Measurements from ENCODE around the gene DSTYK.

DNA sequence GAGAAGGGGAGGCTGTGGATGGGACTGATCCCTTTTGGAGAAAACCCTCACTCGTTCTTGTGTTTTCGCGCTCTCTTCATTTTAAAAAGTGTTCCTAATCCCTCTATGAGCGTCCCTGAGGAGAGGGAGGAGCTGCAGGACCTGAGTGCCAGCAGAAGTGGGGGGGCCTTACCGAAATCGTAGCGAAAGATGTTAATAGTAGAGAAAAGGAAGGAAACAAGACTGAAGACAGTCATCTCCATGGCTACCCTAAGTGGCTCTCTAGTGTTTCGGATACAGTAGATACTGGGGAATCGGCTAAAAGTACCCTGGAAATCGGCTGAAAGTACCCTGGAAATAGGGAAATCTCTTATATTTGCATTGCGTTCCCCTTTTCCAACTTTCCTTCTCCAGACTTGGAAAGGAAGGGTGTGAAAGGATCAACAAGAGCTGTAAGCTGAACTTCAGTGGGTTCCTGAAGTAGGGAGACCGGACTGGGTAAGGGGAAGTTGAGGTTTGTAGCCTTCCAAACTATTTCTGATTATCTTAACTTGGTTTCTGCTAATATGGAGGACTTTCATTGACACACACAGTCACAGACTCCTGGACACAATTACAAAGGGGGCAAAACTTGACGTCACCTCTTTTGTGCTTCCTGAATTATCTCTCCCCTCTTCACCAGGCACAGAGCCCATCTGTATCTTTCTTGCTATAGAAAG lies 486 bp upstream of the DSTYK start:
- TF ChIP-seq HOXA7 (CRISPR knock-in tag; IDR thresholded peaks at IDR 0.05; ENCODE audit: borderline replicate concordance), result no peak
- TF ChIP-seq, protein P1, sequence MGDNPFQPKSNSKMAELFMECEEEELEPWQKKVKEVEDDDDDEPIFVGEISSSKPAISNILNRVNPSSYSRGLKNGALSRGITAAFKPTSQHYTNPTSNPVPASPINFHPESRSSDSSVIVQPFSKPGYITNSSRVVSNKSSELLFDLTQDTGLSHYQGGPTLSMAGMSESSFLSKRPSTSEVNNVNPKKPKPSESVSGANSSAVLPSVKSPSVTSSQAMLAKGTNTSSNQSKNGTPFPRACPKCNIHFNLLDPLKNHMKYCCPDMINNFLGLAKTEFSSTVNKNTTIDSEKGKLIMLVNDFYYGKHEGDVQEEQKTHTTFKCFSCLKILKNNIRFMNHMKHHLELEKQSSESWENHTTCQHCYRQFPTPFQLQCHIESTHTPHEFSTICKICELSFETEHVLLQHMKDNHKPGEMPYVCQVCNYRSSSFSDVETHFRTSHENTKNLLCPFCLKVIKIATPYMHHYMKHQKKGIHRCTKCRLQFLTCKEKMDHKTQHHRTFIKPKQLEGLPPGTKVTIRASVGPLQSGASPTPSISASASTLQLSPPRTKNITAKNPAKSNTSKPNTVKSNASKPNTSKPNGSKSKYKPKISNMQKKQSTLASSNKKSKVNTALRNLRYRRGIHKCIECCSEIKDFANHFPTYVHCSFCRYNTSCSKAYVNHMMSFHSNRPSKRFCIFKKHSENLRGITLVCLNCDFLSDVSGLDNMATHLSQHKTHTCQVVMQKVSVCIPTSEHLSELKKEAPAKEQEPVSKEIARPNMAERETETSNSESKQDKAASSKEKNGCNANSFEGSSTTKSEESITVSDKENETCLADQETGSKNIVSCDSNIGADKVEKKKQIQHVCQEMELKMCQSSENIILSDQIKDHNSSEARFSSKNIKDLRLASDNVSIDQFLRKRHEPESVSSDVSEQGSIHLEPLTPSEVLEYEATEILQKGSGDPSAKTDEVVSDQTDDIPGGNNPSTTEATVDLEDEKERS (tag by site-specific recombination; IDR thresholded peaks at IDR 0.05), result no peak
- no peak for TF ChIP-seq SETDB1 (IDR thresholded peaks at IDR 0.05; ENCODE audit: insufficient read length, low read length)
- TF ChIP-seq, protein P2, sequence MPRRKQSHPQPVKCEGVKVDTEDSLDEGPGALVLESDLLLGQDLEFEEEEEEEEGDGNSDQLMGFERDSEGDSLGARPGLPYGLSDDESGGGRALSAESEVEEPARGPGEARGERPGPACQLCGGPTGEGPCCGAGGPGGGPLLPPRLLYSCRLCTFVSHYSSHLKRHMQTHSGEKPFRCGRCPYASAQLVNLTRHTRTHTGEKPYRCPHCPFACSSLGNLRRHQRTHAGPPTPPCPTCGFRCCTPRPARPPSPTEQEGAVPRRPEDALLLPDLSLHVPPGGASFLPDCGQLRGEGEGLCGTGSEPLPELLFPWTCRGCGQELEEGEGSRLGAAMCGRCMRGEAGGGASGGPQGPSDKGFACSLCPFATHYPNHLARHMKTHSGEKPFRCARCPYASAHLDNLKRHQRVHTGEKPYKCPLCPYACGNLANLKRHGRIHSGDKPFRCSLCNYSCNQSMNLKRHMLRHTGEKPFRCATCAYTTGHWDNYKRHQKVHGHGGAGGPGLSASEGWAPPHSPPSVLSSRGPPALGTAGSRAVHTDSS (tag by site-specific recombination; IDR thresholded peaks at IDR 0.05), result no peak
- TF ChIP-seq, protein P3, sequence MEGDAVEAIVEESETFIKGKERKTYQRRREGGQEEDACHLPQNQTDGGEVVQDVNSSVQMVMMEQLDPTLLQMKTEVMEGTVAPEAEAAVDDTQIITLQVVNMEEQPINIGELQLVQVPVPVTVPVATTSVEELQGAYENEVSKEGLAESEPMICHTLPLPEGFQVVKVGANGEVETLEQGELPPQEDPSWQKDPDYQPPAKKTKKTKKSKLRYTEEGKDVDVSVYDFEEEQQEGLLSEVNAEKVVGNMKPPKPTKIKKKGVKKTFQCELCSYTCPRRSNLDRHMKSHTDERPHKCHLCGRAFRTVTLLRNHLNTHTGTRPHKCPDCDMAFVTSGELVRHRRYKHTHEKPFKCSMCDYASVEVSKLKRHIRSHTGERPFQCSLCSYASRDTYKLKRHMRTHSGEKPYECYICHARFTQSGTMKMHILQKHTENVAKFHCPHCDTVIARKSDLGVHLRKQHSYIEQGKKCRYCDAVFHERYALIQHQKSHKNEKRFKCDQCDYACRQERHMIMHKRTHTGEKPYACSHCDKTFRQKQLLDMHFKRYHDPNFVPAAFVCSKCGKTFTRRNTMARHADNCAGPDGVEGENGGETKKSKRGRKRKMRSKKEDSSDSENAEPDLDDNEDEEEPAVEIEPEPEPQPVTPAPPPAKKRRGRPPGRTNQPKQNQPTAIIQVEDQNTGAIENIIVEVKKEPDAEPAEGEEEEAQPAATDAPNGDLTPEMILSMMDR (tag by site-specific recombination; IDR thresholded peaks at IDR 0.05), result no peak
- no peak for TF ChIP-seq ZNF610 (tag by site-specific recombination; IDR thresholded peaks at IDR 0.05; ENCODE audit: borderline replicate concordance)
- TF ChIP-seq, protein P4, sequence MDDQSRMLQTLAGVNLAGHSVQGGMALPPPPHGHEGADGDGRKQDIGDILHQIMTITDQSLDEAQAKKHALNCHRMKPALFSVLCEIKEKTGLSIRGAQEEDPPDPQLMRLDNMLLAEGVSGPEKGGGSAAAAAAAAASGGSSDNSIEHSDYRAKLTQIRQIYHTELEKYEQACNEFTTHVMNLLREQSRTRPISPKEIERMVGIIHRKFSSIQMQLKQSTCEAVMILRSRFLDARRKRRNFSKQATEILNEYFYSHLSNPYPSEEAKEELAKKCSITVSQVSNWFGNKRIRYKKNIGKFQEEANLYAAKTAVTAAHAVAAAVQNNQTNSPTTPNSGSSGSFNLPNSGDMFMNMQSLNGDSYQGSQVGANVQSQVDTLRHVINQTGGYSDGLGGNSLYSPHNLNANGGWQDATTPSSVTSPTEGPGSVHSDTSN (CRISPR knock-in tag; IDR thresholded peaks at IDR 0.05), result no peak
- no peak for TF ChIP-seq ZNF677 (tag by site-specific recombination; IDR thresholded peaks at IDR 0.05)
- TF ChIP-seq, protein P5, sequence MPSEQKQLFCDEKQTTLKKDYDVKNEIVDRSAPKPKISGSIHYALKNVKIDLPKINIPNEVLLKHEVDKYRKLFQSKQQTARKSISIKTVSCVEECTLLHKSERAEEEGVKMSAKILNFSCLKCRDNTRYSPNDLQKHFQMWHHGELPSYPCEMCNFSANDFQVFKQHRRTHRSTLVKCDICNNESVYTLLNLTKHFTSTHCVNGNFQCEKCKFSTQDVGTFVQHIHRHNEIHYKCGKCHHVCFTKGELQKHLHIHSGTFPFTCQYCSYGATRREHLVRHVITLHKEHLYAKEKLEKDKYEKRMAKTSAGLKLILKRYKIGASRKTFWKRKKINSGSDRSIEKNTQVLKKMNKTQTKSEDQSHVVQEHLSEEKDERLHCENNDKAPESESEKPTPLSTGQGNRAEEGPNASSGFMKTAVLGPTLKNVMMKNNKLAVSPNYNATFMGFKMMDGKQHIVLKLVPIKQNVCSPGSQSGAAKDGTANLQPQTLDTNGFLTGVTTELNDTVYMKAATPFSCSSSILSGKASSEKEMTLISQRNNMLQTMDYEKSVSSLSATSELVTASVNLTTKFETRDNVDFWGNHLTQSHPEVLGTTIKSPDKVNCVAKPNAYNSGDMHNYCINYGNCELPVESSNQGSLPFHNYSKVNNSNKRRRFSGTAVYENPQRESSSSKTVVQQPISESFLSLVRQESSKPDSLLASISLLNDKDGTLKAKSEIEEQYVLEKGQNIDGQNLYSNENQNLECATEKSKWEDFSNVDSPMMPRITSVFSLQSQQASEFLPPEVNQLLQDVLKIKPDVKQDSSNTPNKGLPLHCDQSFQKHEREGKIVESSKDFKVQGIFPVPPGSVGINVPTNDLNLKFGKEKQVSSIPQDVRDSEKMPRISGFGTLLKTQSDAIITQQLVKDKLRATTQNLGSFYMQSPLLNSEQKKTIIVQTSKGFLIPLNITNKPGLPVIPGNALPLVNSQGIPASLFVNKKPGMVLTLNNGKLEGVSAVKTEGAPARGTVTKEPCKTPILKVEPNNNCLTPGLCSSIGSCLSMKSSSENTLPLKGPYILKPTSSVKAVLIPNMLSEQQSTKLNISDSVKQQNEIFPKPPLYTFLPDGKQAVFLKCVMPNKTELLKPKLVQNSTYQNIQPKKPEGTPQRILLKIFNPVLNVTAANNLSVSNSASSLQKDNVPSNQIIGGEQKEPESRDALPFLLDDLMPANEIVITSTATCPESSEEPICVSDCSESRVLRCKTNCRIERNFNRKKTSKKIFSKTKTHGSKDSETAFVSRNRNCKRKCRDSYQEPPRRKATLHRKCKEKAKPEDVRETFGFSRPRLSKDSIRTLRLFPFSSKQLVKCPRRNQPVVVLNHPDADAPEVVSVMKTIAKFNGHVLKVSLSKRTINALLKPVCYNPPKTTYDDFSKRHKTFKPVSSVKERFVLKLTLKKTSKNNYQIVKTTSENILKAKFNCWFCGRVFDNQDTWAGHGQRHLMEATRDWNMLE (tag by site-specific recombination; conservative IDR thresholded peaks at IDR 0.05; ENCODE audit: low read depth), result no peak
- TF ChIP-seq GLIS2 (tag by site-specific recombination; IDR thresholded peaks at IDR 0.05), result no peak
- TF ChIP-seq, protein P6, sequence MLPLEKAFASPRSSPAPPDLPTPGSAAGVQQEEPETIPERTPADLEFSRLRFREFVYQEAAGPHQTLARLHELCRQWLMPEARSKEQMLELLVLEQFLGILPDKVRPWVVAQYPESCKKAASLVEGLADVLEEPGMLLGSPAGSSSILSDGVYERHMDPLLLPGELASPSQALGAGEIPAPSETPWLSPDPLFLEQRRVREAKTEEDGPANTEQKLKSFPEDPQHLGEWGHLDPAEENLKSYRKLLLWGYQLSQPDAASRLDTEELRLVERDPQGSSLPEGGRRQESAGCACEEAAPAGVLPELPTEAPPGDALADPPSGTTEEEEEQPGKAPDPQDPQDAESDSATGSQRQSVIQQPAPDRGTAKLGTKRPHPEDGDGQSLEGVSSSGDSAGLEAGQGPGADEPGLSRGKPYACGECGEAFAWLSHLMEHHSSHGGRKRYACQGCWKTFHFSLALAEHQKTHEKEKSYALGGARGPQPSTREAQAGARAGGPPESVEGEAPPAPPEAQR (tag by site-specific recombination; IDR thresholded peaks at IDR 0.05), result no peak
- TF ChIP-seq MYNN (tag by site-specific recombination; IDR thresholded peaks at IDR 0.05; ENCODE audit: borderline replicate concordance), result no peak
- TF ChIP-seq TCF7L2 (IDR thresholded peaks at IDR 0.05; ENCODE audit: borderline replicate concordance, low read depth, low read length), result no peak

All from HEK293 (cell line).